ENCODE measurements around the gene SUSD1. TPM values are rescaled to one million over a fixed set of nuclear protein-coding genes. Genes with fewer than 3 reads are reported as not detected.

The SUSD1 gene
- total RNA-seq, 3 donors from 2014 or later, result 18.8 to 43.8 (median 19.5) TPM

GRCh38 chr9:112017878-112018277 is 157.2 kb downstream of the SUSD1 start:
- H3K36me3 ChIP-seq (ENCODE audit: low read depth), result no peaks in the 10 kb centered on the region
- DNase-seq (no peak), ATAC-seq (no peak)
- intact Hi-C loops (cut with DNase I, micrococcal nuclease), result no loop called here
- H3K4me3 ChIP-seq, result no peak overlapping the region
- no peak for TF ChIP-seq CTCF (IDR thresholded peaks at IDR 0.05)
- peaks cover 13% of the 10 kb centered on the region for H3K4me1 ChIP-seq (ENCODE audit: low read depth)
- no peaks in the 10 kb centered on the region for H3K9me3 ChIP-seq

GRCh38 chr9:112015736-112016135 is 159.4 kb downstream of the SUSD1 start:
- Histone ChIP-seq H3K9me3 (no peaks in the 10 kb centered on the region), H3K36me3 (ENCODE audit: low read depth) (no peaks in the 10 kb centered on the region), H3K4me3 (no peak overlapping the region), H3K4me1 (ENCODE audit: low read depth) (peaks cover 24% of the 10 kb centered on the region)
- TF ChIP-seq CTCF (IDR thresholded peaks at IDR 0.05), result no peak
- ATAC-seq (no peak), DNase-seq (no peak)
- intact Hi-C loops (cut with DNase I, micrococcal nuclease), result no loop called here

DNA sequence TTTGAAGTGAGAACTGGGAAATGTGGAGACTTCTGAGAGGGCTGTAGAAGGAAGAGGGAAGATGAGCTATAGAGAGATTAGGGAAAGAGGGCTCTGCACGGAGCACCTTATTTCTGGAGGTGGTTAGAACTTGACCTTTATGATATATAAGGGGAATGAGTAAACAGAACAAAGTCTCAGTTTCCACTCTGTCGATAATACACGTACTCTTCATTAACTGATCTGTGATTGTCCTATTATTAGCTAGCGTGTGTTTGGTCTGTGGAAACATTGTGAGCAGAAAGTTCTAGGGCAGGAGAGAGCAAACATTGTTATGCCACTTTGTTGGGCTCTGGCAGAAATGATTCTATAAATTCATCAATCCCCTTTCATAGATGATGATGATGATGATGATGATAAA is 159.9 kb downstream of the SUSD1 start:
- TF ChIP-seq CTCF (IDR thresholded peaks at IDR 0.05), result no peak
- H3K9me3 ChIP-seq, result no peaks in the 10 kb centered on the region
- DNase-seq, result no peak
- no peak overlapping the region for H3K4me3 ChIP-seq
- no peaks in the 10 kb centered on the region for H3K36me3 ChIP-seq (ENCODE audit: low read depth)
- intact Hi-C loops (cut with DNase I, micrococcal nuclease), result no loop called here
- peaks cover 26% of the 10 kb centered on the region for H3K4me1 ChIP-seq (ENCODE audit: low read depth)
- no peak for ATAC-seq

- ATAC-seq (no peak), DNase-seq (no peak)
- Histone ChIP-seq H3K4me3 (no peak overlapping the region), H3K36me3 (ENCODE audit: low read depth) (no peaks in the 10 kb centered on the region), H3K4me1 (ENCODE audit: low read depth) (peaks cover 33% of the 10 kb centered on the region), H3K9me3 (no peaks in the 10 kb centered on the region)
- intact Hi-C loops (cut with DNase I, micrococcal nuclease), result no loop called here
- no peak for TF ChIP-seq CTCF (IDR thresholded peaks at IDR 0.05)
Measured at GRCh38 chr9:112013266-112013665, 161.8 kb downstream of the SUSD1 start.

DNA sequence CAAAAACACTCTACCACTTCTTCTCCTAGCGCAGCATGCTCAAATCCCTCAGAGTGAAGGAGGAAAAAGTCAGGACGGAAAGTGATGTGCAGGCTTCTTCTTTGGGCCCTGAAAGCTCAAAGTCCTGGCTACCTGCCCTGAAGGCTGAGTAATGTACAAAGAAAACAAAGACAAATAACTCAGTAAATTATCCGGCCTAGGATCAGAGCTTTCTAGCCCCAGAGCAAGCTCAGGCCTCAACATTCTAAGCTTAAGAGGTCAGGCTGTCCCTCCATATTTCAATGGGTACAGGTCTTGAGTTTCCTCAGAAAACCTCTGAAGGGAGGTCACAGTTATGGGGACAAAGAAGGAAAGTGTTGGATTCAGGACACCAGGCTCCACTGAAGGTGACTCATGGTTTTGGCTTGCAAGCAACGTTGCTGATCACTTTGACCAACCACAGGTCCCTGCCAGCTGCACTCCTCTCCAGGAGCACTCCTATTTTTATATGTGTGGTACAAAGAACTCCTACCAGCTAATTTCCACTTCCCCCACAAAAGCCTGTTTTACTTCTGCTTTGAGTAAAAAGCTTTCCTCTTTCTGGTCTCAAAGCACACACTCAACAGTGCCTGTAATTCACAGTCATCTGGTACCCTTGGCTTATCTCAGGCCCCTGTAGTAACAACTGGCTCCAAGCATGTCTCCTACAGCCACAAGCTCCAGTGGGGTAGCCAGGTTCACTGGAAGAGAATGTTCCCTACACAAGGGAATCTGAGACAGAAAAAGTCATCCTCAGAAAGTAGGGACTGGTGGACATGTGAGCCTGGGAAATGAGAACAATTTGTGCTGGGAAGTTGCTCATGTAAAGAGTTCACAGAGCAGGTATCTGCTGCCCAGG is 162.8 kb downstream of the SUSD1 start:
- TF ChIP-seq CTCF (IDR thresholded peaks at IDR 0.05), result no peak
- Histone ChIP-seq H3K4me1 (ENCODE audit: low read depth) (peaks cover 33% of the 10 kb centered on the region), H3K4me3 (no peak overlapping the region), H3K9me3 (no peaks in the 10 kb centered on the region), H3K36me3 (ENCODE audit: low read depth) (no peaks in the 10 kb centered on the region)
- DNase-seq (peak in 2 of 3 donors; percentile 45 to 75), ATAC-seq (peak; percentile 96)
- intact Hi-C loops (cut with DNase I, micrococcal nuclease), result no loop called here

All from mucosa of descending colon (tissue), 3 donors.